Endothelial cell of umbilical vein (primary cell): ENCODE results near the gene AP1S2.

Experiments
- JUN ChIP-seq: IDR thresholded peaks from 2 replicates; pipeline ENCODE4 v1.6.1; 2011; ENCODE audit warnings: borderline replicate concordance, low read depth; ENCODE audit not compliant: insufficient read length, insufficient read depth
- POLR2AphosphoS5 ChIP-seq: IDR thresholded peaks from 2 replicates; pipeline ENCODE4 v1.6.1; 2012; ENCODE audit warnings: low read depth, mild to moderate bottlenecking, control low read depth, low read length, moderate library complexity; ENCODE audit not compliant: insufficient read depth
- TF ChIP-seq, protein P1 (sequence below), 2 donors: IDR thresholded peaks; 1 replicate in 1 of 2; 2 replicates in 1 of 2; pipeline ENCODE4 v1.5.1; 2011; ENCODE audit warnings: low read length in 2 of 2, mild to moderate bottlenecking in 2 of 2, moderate library complexity in 2 of 2, control low read depth in 1 of 2, inconsistent platforms in 1 of 2, low read depth in 1 of 2; ENCODE audit not compliant: insufficient read depth in 1 of 2; ENCODE audit errors: extremely low read depth in 1 of 2

DNA sequence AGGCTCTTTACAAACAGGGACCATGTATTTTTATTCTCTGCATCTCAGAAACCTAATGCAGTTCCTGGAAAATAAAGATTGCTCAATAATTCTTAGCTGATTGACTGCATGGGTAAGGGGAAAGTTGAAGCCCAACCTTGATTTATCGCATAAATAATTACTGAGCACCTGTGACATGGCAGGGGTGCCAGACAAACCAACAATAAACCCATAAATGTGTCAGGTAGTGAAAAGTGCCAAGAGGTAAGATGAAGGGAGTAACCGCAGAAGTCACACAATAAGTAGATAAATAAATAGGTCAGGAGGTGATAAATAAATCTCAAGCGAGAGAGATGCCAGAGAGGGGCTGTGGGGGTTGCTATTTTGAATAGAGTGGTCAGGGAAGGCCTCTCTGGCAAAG lies 20.1 kb upstream of the AP1S2 start:
- TF ChIP-seq, protein P1, sequence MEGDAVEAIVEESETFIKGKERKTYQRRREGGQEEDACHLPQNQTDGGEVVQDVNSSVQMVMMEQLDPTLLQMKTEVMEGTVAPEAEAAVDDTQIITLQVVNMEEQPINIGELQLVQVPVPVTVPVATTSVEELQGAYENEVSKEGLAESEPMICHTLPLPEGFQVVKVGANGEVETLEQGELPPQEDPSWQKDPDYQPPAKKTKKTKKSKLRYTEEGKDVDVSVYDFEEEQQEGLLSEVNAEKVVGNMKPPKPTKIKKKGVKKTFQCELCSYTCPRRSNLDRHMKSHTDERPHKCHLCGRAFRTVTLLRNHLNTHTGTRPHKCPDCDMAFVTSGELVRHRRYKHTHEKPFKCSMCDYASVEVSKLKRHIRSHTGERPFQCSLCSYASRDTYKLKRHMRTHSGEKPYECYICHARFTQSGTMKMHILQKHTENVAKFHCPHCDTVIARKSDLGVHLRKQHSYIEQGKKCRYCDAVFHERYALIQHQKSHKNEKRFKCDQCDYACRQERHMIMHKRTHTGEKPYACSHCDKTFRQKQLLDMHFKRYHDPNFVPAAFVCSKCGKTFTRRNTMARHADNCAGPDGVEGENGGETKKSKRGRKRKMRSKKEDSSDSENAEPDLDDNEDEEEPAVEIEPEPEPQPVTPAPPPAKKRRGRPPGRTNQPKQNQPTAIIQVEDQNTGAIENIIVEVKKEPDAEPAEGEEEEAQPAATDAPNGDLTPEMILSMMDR (IDR thresholded peaks at IDR 0.05; ENCODE audit: extremely low read depth in 1 of 2, insufficient read depth in 1 of 2, low read depth in 1 of 2, low read length in 2 of 2), result no peak
- TF ChIP-seq JUN, result no peak
- no peak for TF ChIP-seq POLR2AphosphoS5
